WI38 (cell line): ENCODE results near the gene ZNF831.

ENCODE experiments used
- H3K4me3 ChIP-seq: 2 replicates; pipeline ENCODE4 v1.5.1; 2011; ENCODE audit warnings: low read depth, mild to moderate bottlenecking, control low read depth, low read length
- TF ChIP-seq, protein P1 (sequence below): IDR thresholded peaks from 2 replicates; pipeline ENCODE4 v1.5.1; 2012; ENCODE audit warnings: low read depth, mild to moderate bottlenecking, control low read depth, low read length

The ZNF831 gene

GRCh38 chr20:59191756-59192532 lies 28.3 kb downstream of the ZNF831 start:
- TF ChIP-seq, protein P1, sequence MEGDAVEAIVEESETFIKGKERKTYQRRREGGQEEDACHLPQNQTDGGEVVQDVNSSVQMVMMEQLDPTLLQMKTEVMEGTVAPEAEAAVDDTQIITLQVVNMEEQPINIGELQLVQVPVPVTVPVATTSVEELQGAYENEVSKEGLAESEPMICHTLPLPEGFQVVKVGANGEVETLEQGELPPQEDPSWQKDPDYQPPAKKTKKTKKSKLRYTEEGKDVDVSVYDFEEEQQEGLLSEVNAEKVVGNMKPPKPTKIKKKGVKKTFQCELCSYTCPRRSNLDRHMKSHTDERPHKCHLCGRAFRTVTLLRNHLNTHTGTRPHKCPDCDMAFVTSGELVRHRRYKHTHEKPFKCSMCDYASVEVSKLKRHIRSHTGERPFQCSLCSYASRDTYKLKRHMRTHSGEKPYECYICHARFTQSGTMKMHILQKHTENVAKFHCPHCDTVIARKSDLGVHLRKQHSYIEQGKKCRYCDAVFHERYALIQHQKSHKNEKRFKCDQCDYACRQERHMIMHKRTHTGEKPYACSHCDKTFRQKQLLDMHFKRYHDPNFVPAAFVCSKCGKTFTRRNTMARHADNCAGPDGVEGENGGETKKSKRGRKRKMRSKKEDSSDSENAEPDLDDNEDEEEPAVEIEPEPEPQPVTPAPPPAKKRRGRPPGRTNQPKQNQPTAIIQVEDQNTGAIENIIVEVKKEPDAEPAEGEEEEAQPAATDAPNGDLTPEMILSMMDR = no peak

GRCh38 chr20:59192533-59192896 lies 28.9 kb downstream of the ZNF831 start:
- TF ChIP-seq, protein P1 = no peak
- no peak overlapping the region for H3K4me3 ChIP-seq

More at GRCh38 chr20:59191756-59192532, 28.3 kb downstream of the ZNF831 start:
- no peak overlapping the region for H3K4me3 ChIP-seq

DNA sequence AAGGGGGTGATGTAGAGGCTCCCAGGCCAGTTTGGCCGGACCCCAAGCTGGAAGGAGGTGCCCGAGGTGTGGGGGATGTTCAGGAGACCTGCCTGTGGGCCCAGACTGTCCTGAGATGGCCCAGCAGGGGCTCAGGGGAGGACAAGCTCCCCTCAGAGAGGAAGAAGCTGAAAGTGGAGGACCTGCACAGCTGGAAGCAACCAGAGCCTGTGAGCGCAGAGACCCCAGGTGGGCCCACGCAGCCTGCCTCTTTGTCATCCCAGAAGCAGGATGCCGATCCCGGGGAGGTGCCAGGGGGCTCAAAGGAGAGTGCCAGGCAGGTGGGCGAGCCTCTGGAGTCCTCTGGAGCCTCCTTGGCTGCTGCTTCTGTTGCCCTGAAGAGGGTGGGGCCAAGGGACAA lies 29.7 kb downstream of the ZNF831 start:
- no peak overlapping the region for H3K4me3 ChIP-seq
- TF ChIP-seq, protein P1 = no peak

DNA sequence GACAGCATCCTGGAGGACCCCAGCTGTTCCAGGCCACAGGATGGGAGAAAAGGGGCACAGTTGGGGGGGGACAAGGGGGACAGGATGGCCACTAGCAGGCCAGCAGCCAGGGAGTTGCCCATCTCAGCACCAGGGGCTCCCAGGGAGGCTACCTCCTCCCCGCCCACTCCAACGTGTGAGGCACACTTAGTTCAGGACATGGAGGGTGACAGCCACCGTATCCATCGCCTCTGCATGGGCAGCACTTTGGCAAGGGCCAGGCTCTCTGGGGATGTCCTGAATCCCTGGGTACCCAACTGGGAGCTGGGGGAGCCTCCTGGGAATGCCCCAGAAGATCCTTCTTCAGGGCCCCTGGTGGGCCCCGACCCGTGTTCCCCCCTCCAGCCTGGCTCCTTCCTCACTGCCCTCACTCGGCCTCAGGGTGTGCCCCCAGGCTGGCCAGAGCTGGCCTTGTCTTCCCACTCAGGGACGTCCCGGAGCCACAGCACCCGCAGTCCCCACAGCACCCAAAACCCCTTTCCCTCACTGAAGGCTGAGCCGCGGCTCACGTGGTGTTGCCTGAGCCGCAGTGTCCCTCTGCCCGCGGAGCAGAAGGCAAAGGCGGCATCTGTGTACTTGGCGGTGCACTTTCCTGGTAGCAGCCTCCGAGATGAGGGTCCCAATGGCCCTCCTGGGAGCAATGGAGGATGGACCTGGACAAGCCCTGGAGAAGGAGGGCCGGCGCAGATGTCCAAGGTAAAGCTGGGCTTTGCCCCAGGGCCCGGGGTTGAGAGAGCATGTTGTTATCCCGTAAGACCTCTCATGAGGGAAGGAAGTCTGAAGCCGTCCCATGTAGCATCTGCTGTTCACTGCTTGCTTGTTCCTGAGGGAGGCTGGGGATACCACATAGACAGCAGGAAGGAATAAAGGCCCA lies 30.7 kb downstream of the ZNF831 start:
- H3K4me3 ChIP-seq = no peak overlapping the region
- TF ChIP-seq, protein P1 = no peak

GRCh38 chr20:59195316-59195993 lies 31.8 kb downstream of the ZNF831 start:
- TF ChIP-seq, protein P1 = no peak

DNA sequence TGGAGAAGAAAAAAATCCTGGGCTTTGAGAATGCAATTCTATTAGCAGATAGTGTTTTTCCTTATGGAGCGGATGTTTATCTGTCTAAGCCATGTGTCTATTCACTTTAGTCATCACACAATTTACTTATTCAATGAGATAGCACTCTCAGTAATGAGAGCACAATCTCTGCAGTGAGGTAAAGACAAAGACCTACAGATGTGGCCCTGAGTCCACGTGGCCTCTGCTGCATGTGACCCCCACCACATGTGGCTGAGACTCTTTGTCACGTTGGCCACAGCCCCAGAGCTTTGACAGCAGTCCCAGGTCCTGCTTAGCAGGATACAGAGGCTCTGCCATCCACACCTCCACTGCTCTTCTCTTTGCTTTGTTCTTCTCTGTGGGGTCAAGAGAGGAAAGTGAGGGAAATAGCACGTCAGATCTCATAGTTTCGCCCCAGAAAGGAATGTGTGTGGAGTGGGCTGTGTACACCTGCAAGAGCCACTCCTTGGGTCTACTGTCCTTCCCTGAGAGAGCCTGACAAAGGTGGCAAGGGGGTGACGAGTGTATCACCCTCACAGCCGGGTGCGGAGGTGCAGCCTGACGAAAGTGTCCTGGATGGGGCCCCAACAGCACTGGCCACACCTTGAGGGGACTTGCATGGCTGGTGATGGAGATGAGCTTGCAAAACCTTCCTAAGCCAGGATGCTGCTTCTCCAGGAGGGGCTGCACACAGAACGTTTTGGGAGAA lies 40.7 kb downstream of the ZNF831 start:
- TF ChIP-seq, protein P1 = no peak
- H3K4me3 ChIP-seq = no peak overlapping the region

More at GRCh38 chr20:59195316-59195993, 31.8 kb downstream of the ZNF831 start:
- H3K4me3 ChIP-seq = no peak overlapping the region
